RWPE1 (cell line): ENCODE measurements around the gene DCDC2C.
"Not testable (repeated sequence)": the region's sequence is repeated elsewhere in the genome, so short reads cannot be mapped to it uniquely, and the experiment has no call there.

Source experiments
- CTCF ChIA-PET: fragments of 350-600 bp; sonication (Branson Sonifier 250); formaldehyde crosslinking; extraction: SDS; loops from one replicate; lab custom pipeline; 2021; lab: Yijun Ruan, JAX
- POLR2A ChIA-PET: fragments of 400-600 bp; formaldehyde crosslinking; extraction: SDS; loops from one replicate; lab custom pipeline; 2020; ENCODE audit warnings: antibody characterized with exemption; ENCODE audit not compliant: low non-redundant PET; lab: Yijun Ruan, JAX
- DNase-seq: peaks from one replicate; pipeline ENCODE4 v3.0.0; 2012; ENCODE audit warnings: low spot score
- H3K27ac ChIP-seq: fragments of 450-650 bp; 2 replicates; pipeline ENCODE4 v1.5.1; 2017
- CTCF ChIP-seq: fragments of 450-650 bp; conservative IDR thresholded peaks from 2 replicates; pipeline ENCODE4 v1.5.1; 2017; ENCODE audit warnings: low read depth, mild to moderate bottlenecking

DCDC2C gene

GRCh38 chr2:3657881-3658280 is 45.5 kb upstream of the DCDC2C start, which contains the start of gene ALLC:
ALLC (plus strand) TSS chr2:3658200; CDS start chr2:3671158, 12,958 bp downstream.
- POLR2A ChIA-PET = no interaction called here
- no peak for TF ChIP-seq CTCF
- no peak for DNase-seq
- CTCF ChIA-PET = no interaction called here
- no peak within 1 kb of the TSS for H3K27ac ChIP-seq

- peak overlapping the region; percentile 47; the same call in 1 of the 2 replicates for H3K27ac ChIP-seq
- POLR2A ChIA-PET = no interaction called here
- DNase-seq = no peak
- CTCF ChIA-PET = interaction anchor here (0.6 kb wide), 1 partner anchor 120 kb away, joined by 3 read pairs; no protein-coding TSS in a partner anchor
- no peak for TF ChIP-seq CTCF
These were observed 43.6 kb upstream of the DCDC2C start for GRCh38 chr2:3659447-3660432.

GRCh38 chr2:3660640-3661039 is 42.7 kb upstream of the DCDC2C start:
- H3K27ac ChIP-seq = peak overlapping the region; percentile 47; the same call in 1 of the 2 replicates
- DNase-seq, POLR2A ChIA-PET, CTCF ChIA-PET: not testable (repeated sequence)

GRCh38 chr2:3661149-3661660 is 42.2 kb upstream of the DCDC2C start:
- no peak for DNase-seq
- CTCF ChIA-PET = no interaction called here
- no peak overlapping the region for H3K27ac ChIP-seq
- no peak for TF ChIP-seq CTCF
- POLR2A ChIA-PET = no interaction called here

- POLR2A ChIA-PET = no interaction called here
These were observed 41.1 kb upstream of the DCDC2C start for GRCh38 chr2:3662239-3662638.

GRCh38 chr2:3664118-3664517 is 39.3 kb upstream of the DCDC2C start:
- no peak for TF ChIP-seq CTCF
- no peak for DNase-seq
- H3K27ac ChIP-seq = no peak overlapping the region
- POLR2A ChIA-PET = no interaction called here
- CTCF ChIA-PET = no interaction called here

More at GRCh38 chr2:3662239-3662638, 41.1 kb upstream of the DCDC2C start:
- CTCF ChIA-PET = no interaction called here
- DNase-seq = no peak
- TF ChIP-seq CTCF = no peak
- no peak overlapping the region for H3K27ac ChIP-seq
